ENCODE results near the gene KIF25. TPM values are rescaled to one million over a fixed set of nuclear protein-coding genes. Genes with fewer than 3 reads are reported as not detected.

KIF25 gene
- total RNA-seq, 1 donor from 2014 or later: not detected

DNA sequence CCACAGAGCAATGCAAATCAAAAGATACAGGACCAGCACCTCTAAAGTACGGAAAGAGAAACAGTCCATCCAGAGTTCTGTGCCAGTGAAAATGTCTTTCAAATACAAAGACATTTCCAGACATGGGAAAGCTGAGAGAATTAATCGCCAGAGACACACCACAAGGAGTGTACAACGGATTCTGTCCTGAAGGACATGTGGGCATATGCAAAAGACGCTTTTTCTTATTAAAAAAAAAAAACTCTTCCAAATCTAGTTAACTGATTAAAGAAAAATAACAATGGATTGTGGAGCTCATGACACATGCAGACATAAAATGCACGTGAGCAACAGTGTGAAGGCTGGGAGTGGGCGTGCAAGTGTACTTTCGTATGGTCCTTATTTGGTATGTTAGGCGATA, 22.8 kb downstream of the KIF25 start:
- Histone ChIP-seq H3K4me3 (no peak overlapping the region), H3K27ac (no peak overlapping the region), H3K9me3 (no peaks in the 10 kb centered on the region), H3K36me3 (no peaks in the 10 kb centered on the region), H3K27me3 (no peaks in the 10 kb centered on the region), H3K4me1 (no peaks in the 10 kb centered on the region)
- intact Hi-C loops (cut with DNase I): no loop called here
- DNase-seq (ENCODE audit: extremely low spot score in 2 of 2): no peak
- TF ChIP-seq, protein P1, sequence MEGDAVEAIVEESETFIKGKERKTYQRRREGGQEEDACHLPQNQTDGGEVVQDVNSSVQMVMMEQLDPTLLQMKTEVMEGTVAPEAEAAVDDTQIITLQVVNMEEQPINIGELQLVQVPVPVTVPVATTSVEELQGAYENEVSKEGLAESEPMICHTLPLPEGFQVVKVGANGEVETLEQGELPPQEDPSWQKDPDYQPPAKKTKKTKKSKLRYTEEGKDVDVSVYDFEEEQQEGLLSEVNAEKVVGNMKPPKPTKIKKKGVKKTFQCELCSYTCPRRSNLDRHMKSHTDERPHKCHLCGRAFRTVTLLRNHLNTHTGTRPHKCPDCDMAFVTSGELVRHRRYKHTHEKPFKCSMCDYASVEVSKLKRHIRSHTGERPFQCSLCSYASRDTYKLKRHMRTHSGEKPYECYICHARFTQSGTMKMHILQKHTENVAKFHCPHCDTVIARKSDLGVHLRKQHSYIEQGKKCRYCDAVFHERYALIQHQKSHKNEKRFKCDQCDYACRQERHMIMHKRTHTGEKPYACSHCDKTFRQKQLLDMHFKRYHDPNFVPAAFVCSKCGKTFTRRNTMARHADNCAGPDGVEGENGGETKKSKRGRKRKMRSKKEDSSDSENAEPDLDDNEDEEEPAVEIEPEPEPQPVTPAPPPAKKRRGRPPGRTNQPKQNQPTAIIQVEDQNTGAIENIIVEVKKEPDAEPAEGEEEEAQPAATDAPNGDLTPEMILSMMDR (IDR thresholded peaks at IDR 0.05): no peak
- no peak for TF ChIP-seq POLR2AphosphoS5 (IDR thresholded peaks at IDR 0.05; ENCODE audit: insufficient read depth in 1 of 2, low read depth in 1 of 2)
- TF ChIP-seq POLR2A (IDR thresholded peaks at IDR 0.05): no peak

DNA sequence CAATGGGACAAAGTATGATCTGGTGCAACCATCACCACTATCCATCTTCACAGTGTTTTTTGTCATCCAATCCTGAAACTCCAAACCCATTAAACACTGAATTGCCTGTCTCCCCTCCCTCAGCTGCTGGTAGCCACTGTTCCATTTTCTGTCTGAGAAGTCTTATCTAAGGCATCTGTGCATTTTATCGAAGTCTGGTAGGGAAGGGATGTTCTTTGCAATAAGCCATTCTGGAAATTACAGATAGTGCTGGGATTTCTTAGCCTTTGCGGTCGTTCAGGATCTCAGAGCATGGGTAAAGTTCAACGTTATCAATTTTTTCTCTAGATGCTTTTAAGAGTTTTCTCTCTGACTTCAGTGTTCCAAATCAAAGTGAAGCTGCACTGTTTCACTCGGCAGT, 24.1 kb downstream of the KIF25 start:
- Histone ChIP-seq H3K36me3 (no peaks in the 10 kb centered on the region), H3K9me3 (no peaks in the 10 kb centered on the region), H3K4me3 (no peak overlapping the region), H3K27ac (no peak overlapping the region), H3K27me3 (no peaks in the 10 kb centered on the region), H3K4me1 (no peaks in the 10 kb centered on the region)
- DNase-seq (ENCODE audit: extremely low spot score in 2 of 2): no peak
- TF ChIP-seq POLR2A (IDR thresholded peaks at IDR 0.05) (no peak), POLR2AphosphoS5 (IDR thresholded peaks at IDR 0.05; ENCODE audit: insufficient read depth in 1 of 2, low read depth in 1 of 2) (no peak)
- TF ChIP-seq, protein P1 (IDR thresholded peaks at IDR 0.05): no peak
- intact Hi-C loops (cut with DNase I): no loop called here

DNA sequence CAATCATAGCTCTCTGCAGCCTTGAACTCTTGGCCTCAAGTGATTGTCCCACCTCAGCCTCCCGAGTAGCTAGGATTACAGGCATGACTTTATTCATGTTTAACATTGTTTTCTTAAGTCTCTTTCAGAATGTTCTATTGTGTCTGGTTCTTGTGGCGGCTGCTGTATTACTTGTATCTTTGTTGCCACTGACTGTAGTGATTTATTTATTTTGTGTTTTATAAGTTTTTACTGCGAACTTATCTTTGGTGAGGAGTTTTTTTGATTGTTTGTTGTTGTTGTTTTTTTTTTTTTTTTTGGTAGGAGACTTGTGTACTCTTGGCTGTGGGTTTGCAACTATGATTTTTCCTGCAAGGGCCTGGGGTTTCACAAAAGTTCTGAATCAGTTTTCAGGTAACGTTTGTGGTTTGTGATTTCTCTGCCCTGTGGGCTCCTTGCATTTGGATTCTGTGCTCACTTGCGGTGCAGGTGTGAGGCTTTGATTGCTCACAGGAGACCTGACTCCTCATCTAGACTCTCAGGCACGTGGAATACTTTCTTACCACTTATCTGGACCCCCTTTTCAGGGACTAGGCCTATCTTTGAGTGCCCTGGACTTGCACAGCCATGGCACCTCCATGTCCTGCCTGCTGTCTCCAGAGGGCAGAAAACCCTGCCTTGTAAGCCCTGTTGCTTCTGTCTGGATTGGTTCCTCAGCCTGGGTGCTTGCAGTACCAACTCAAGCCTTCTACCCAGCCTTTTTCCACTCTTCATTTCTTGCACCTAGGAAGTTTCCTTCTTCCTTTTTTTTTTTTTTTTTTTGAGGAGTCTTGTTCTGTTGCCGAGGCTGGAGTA, 25.2 kb downstream of the KIF25 start:
- intact Hi-C loops (cut with DNase I): no loop called here
- TF ChIP-seq, protein P1 (IDR thresholded peaks at IDR 0.05): no peak
- TF ChIP-seq POLR2A (IDR thresholded peaks at IDR 0.05) (no peak), POLR2AphosphoS5 (IDR thresholded peaks at IDR 0.05; ENCODE audit: insufficient read depth in 1 of 2, low read depth in 1 of 2) (no peak)
- Histone ChIP-seq H3K9me3 (no peaks in the 10 kb centered on the region), H3K36me3 (no peaks in the 10 kb centered on the region), H3K27me3 (no peaks in the 10 kb centered on the region), H3K4me3 (no peak overlapping the region), H3K27ac (no peak overlapping the region), H3K4me1 (no peaks in the 10 kb centered on the region)
- DNase-seq (ENCODE audit: extremely low spot score in 2 of 2): peak; percentile 62 to 79

DNA sequence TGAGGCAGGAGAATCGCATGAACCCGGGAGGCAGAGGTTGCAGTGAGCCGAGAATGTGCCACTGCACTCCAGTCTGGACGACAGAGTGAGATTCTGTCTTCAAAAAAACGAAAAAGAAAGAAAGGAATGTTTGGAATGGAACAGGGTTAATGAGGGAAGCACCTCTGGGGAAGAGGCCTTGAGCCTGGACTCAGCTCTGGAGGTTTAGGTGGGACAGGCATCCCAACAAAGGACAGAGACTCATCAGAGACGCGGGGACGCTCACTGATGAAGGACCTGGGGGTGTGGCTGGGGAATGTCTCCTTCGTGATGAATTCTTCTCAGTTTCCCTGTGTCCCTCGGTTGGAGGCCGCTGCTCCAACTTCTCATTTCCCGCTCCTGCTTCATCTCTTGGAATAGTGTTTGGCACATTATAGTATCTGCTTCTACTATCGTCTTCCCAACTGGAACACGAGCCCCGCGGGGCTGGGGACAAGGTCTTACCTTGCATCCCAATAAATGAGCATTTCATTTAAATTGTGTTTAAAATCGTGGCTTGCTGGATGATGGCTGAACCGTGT, 27.6 kb downstream of the KIF25 start:
- H3K4me1 ChIP-seq: no peaks in the 10 kb centered on the region
- H3K4me3 ChIP-seq: no peak overlapping the region
- H3K36me3 ChIP-seq: no peaks in the 10 kb centered on the region
- no peak overlapping the region for H3K27ac ChIP-seq
- intact Hi-C loops (cut with DNase I): no loop called here
- DNase-seq (ENCODE audit: extremely low spot score in 2 of 2): peak; percentile 52 to 70
- TF ChIP-seq, protein P1 (IDR thresholded peaks at IDR 0.05): no peak
- TF ChIP-seq POLR2AphosphoS5 (IDR thresholded peaks at IDR 0.05; ENCODE audit: insufficient read depth in 1 of 2, low read depth in 1 of 2) (no peak), POLR2A (IDR thresholded peaks at IDR 0.05) (no peak)
- no peaks in the 10 kb centered on the region for H3K9me3 ChIP-seq
- H3K27me3 ChIP-seq: no peaks in the 10 kb centered on the region

All from vagina (tissue), 2 donors.